Measurements from ENCODE around the gene TIMM23B.
"Not testable (repeated sequence)": the region's sequence is repeated elsewhere in the genome, so short reads cannot be mapped to it uniquely, and the experiment has no call there.

- TF ChIP-seq CTCF (conservative IDR thresholded peaks at IDR 0.05); ZFX (IDR thresholded peaks at IDR 0.05): not testable (repeated sequence)
Measured at GRCh38 chr10:49899999-49900398, 41.9 kb upstream of the TIMM23B start.

Data from C4-2B (cell line).